ENCODE measurements around the gene SCGB1A1.

The SCGB1A1 gene

DNA sequence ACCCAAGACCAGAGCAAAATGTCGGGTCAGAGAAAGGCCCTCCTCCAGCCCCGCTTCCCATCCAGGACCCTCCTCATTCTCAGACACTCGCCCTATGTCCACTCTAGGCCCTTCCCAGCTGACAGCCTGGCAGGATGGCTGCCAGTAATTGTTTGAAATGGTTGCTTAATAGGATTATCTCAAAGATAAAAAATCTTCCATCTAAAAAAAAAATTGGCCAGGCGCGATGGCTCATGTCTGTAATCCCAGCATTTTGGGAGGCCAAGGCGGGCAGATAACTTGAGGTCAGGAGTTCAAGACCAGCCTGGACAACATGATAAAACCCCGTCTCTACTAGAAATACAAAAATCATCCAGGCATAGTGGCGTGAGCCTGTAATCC is 32.4 kb downstream of the SCGB1A1 start:
- no peaks in the 10 kb centered on the region for H3K9me3 ChIP-seq (ENCODE audit: insufficient read depth, low read length)
- peaks cover 8% of the 10 kb centered on the region for H3K27me3 ChIP-seq (ENCODE audit: insufficient read depth, insufficient read length)
- H3K4me1 ChIP-seq (ENCODE audit: insufficient read depth, insufficient read length), result peaks cover 3% of the 10 kb centered on the region
- no peak for TF ChIP-seq YY1 (IDR thresholded peaks at IDR 0.05; ENCODE audit: insufficient read depth, insufficient read length)
- no peak for TF ChIP-seq ZNF274 (IDR thresholded peaks at IDR 0.05; ENCODE audit: low read depth, low read length)
- TF ChIP-seq SUZ12 (IDR thresholded peaks at IDR 0.05; ENCODE audit: extremely low read depth, insufficient read depth, insufficient read length), result no peak
- no peak overlapping the region for H3K9ac ChIP-seq (ENCODE audit: insufficient read length, low read depth)
- H3K4me3 ChIP-seq (ENCODE audit: insufficient read length, low read depth), result no peak overlapping the region
- DNase-seq (ENCODE audit: low read depth, low spot score), result no peak
- no peaks in the 10 kb centered on the region for H3K36me3 ChIP-seq (ENCODE audit: insufficient read depth, insufficient read length, low read length)

GRCh38 chr11:62452261-62452660 is 33.4 kb downstream of the SCGB1A1 start:
- Histone ChIP-seq H3K27me3 (ENCODE audit: insufficient read depth, insufficient read length) (peaks cover 3% of the 10 kb centered on the region), H3K9me3 (ENCODE audit: insufficient read depth, low read length) (no peaks in the 10 kb centered on the region), H3K4me3 (ENCODE audit: insufficient read length, low read depth) (no peak overlapping the region), H3K4me1 (ENCODE audit: insufficient read depth, insufficient read length) (peaks cover 3% of the 10 kb centered on the region), H3K36me3 (ENCODE audit: insufficient read depth, insufficient read length, low read length) (no peaks in the 10 kb centered on the region), H3K9ac (ENCODE audit: insufficient read length, low read depth) (no peak overlapping the region)
- TF ChIP-seq SUZ12 (IDR thresholded peaks at IDR 0.05; ENCODE audit: extremely low read depth, insufficient read depth, insufficient read length) (no peak), YY1 (IDR thresholded peaks at IDR 0.05; ENCODE audit: insufficient read depth, insufficient read length) (no peak), ZNF274 (IDR thresholded peaks at IDR 0.05; ENCODE audit: low read depth, low read length) (no peak)
- no peak for DNase-seq (ENCODE audit: low read depth, low spot score)

GRCh38 chr11:62452839-62453468 is 34.1 kb downstream of the SCGB1A1 start:
- H3K27me3 ChIP-seq (ENCODE audit: insufficient read depth, insufficient read length), result no peaks in the 10 kb centered on the region
- no peak overlapping the region for H3K4me3 ChIP-seq (ENCODE audit: insufficient read length, low read depth)
- peaks cover 3% of the 10 kb centered on the region for H3K4me1 ChIP-seq (ENCODE audit: insufficient read depth, insufficient read length)
- no peaks in the 10 kb centered on the region for H3K9me3 ChIP-seq (ENCODE audit: insufficient read depth, low read length)
- DNase-seq (ENCODE audit: low read depth, low spot score), result no peak
- H3K36me3 ChIP-seq (ENCODE audit: insufficient read depth, insufficient read length, low read length), result no peaks in the 10 kb centered on the region
- no peak overlapping the region for H3K9ac ChIP-seq (ENCODE audit: insufficient read length, low read depth)
- TF ChIP-seq ZNF274 (IDR thresholded peaks at IDR 0.05; ENCODE audit: low read depth, low read length) (no peak), SUZ12 (IDR thresholded peaks at IDR 0.05; ENCODE audit: extremely low read depth, insufficient read depth, insufficient read length) (no peak), YY1 (IDR thresholded peaks at IDR 0.05; ENCODE audit: insufficient read depth, insufficient read length) (no peak)

- TF ChIP-seq SUZ12 (IDR thresholded peaks at IDR 0.05; ENCODE audit: extremely low read depth, insufficient read depth, insufficient read length) (no peak), ZNF274 (IDR thresholded peaks at IDR 0.05; ENCODE audit: low read depth, low read length) (no peak), YY1 (IDR thresholded peaks at IDR 0.05; ENCODE audit: insufficient read depth, insufficient read length) (no peak)
- Histone ChIP-seq H3K9me3 (ENCODE audit: insufficient read depth, low read length) (no peaks in the 10 kb centered on the region), H3K9ac (ENCODE audit: insufficient read length, low read depth) (no peak overlapping the region), H3K36me3 (ENCODE audit: insufficient read depth, insufficient read length, low read length) (no peaks in the 10 kb centered on the region), H3K4me3 (ENCODE audit: insufficient read length, low read depth) (no peak overlapping the region), H3K27me3 (ENCODE audit: insufficient read depth, insufficient read length) (no peaks in the 10 kb centered on the region), H3K4me1 (ENCODE audit: insufficient read depth, insufficient read length) (peaks cover 3% of the 10 kb centered on the region)
- no peak for DNase-seq (ENCODE audit: low read depth, low spot score)
Measured at GRCh38 chr11:62456630-62457029, 37.8 kb downstream of the SCGB1A1 start.

GRCh38 chr11:62457478-62457877 is 38.6 kb downstream of the SCGB1A1 start:
- no peaks in the 10 kb centered on the region for H3K36me3 ChIP-seq (ENCODE audit: insufficient read depth, insufficient read length, low read length)
- H3K9me3 ChIP-seq (ENCODE audit: insufficient read depth, low read length), result no peaks in the 10 kb centered on the region
- no peaks in the 10 kb centered on the region for H3K4me1 ChIP-seq (ENCODE audit: insufficient read depth, insufficient read length)
- TF ChIP-seq YY1 (IDR thresholded peaks at IDR 0.05; ENCODE audit: insufficient read depth, insufficient read length) (no peak), SUZ12 (IDR thresholded peaks at IDR 0.05; ENCODE audit: extremely low read depth, insufficient read depth, insufficient read length) (no peak), ZNF274 (IDR thresholded peaks at IDR 0.05; ENCODE audit: low read depth, low read length) (no peak)
- H3K27me3 ChIP-seq (ENCODE audit: insufficient read depth, insufficient read length), result no peaks in the 10 kb centered on the region
- DNase-seq (ENCODE audit: low read depth, low spot score), result no peak
- no peak overlapping the region for H3K9ac ChIP-seq (ENCODE audit: insufficient read length, low read depth)
- no peak overlapping the region for H3K4me3 ChIP-seq (ENCODE audit: insufficient read length, low read depth)

GRCh38 chr11:62458212-62459002 is 39.6 kb downstream of the SCGB1A1 start:
- no peak overlapping the region for H3K9ac ChIP-seq (ENCODE audit: insufficient read length, low read depth)
- H3K9me3 ChIP-seq (ENCODE audit: insufficient read depth, low read length), result no peaks in the 10 kb centered on the region
- H3K27me3 ChIP-seq (ENCODE audit: insufficient read depth, insufficient read length), result no peaks in the 10 kb centered on the region
- no peaks in the 10 kb centered on the region for H3K36me3 ChIP-seq (ENCODE audit: insufficient read depth, insufficient read length, low read length)
- H3K4me3 ChIP-seq (ENCODE audit: insufficient read length, low read depth), result no peak overlapping the region
- H3K4me1 ChIP-seq (ENCODE audit: insufficient read depth, insufficient read length), result no peaks in the 10 kb centered on the region
- TF ChIP-seq YY1 (IDR thresholded peaks at IDR 0.05; ENCODE audit: insufficient read depth, insufficient read length), result no peak
- TF ChIP-seq ZNF274 (IDR thresholded peaks at IDR 0.05; ENCODE audit: low read depth, low read length), result no peak
- no peak for TF ChIP-seq SUZ12 (IDR thresholded peaks at IDR 0.05; ENCODE audit: extremely low read depth, insufficient read depth, insufficient read length)
- DNase-seq (ENCODE audit: low read depth, low spot score), result no peak

- H3K4me3 ChIP-seq (ENCODE audit: insufficient read length, low read depth), result no peak overlapping the region
- no peaks in the 10 kb centered on the region for H3K27me3 ChIP-seq (ENCODE audit: insufficient read depth, insufficient read length)
- no peak overlapping the region for H3K9ac ChIP-seq (ENCODE audit: insufficient read length, low read depth)
- TF ChIP-seq SUZ12 (IDR thresholded peaks at IDR 0.05; ENCODE audit: extremely low read depth, insufficient read depth, insufficient read length), result no peak
- no peak for TF ChIP-seq YY1 (IDR thresholded peaks at IDR 0.05; ENCODE audit: insufficient read depth, insufficient read length)
- TF ChIP-seq ZNF274 (IDR thresholded peaks at IDR 0.05; ENCODE audit: low read depth, low read length), result no peak
- H3K9me3 ChIP-seq (ENCODE audit: insufficient read depth, low read length), result no peaks in the 10 kb centered on the region
- H3K36me3 ChIP-seq (ENCODE audit: insufficient read depth, insufficient read length, low read length), result no peaks in the 10 kb centered on the region
- no peak for DNase-seq (ENCODE audit: low read depth, low spot score)
- H3K4me1 ChIP-seq (ENCODE audit: insufficient read depth, insufficient read length), result no peaks in the 10 kb centered on the region
Measured at GRCh38 chr11:62459080-62459479, 40.2 kb downstream of the SCGB1A1 start.
